ENCODE data around the gene RFX3. TPM values are rescaled to one million over a fixed set of nuclear protein-coding genes. Genes with fewer than 3 reads are reported as not detected.
A peak's percentile ranks its signal among the peaks of the same experiment; 100 is the strongest.

The RFX3 gene
- total RNA-seq, 1 donor from 2014 or later: 1.6 TPM

DNA sequence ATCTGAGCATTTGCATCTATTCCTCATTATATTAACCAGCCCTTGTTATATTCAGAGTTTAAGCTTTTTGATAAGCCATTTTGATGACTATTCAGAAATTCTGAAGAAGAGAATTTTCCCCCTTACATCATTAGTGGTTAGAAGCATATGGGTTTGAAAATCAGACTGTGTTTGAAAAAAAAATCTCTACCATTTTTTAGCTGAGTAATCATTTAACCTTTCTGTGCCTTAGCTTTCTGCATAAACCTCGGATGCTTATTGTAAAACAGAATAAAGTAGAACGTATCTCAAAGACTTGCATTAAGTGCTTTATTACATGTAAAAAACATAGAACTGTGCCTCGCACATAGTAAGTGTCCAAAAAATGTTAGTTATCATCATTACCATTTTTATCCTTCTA is 278.6 kb downstream of the RFX3 start:
- TF ChIP-seq, protein P1, sequence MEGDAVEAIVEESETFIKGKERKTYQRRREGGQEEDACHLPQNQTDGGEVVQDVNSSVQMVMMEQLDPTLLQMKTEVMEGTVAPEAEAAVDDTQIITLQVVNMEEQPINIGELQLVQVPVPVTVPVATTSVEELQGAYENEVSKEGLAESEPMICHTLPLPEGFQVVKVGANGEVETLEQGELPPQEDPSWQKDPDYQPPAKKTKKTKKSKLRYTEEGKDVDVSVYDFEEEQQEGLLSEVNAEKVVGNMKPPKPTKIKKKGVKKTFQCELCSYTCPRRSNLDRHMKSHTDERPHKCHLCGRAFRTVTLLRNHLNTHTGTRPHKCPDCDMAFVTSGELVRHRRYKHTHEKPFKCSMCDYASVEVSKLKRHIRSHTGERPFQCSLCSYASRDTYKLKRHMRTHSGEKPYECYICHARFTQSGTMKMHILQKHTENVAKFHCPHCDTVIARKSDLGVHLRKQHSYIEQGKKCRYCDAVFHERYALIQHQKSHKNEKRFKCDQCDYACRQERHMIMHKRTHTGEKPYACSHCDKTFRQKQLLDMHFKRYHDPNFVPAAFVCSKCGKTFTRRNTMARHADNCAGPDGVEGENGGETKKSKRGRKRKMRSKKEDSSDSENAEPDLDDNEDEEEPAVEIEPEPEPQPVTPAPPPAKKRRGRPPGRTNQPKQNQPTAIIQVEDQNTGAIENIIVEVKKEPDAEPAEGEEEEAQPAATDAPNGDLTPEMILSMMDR (conservative IDR thresholded peaks at IDR 0.05; ENCODE audit: low read depth, low read length): no peak
- no peak overlapping the region for H3K4me3 ChIP-seq (ENCODE audit: low read depth, low read length)

DNA sequence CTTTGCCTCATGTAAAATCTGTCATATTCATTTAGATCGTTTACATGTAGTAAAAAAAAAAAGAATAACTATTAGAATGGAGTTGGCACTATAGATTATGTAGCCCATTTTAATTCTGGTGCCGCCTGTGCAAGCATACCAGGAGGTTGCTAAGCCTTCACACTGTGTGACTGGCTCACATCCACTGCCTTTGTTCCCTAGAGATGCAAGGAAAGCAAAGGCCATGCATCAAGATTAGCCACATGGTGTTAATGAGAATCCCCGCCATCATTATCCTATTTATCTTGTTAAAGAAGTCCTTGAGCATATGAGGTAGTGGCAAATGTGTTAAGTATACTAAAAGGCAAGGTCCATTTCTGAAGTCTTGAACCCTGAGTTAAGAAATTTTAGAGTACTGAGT is 279.6 kb downstream of the RFX3 start:
- DNase-seq (ENCODE audit: low read depth): no peak
- H3K4me3 ChIP-seq (ENCODE audit: low read depth, low read length): no peak overlapping the region

More for the DNA sequence above, 278.6 kb downstream of the RFX3 start:
- no peak for DNase-seq (ENCODE audit: low read depth)

DNA sequence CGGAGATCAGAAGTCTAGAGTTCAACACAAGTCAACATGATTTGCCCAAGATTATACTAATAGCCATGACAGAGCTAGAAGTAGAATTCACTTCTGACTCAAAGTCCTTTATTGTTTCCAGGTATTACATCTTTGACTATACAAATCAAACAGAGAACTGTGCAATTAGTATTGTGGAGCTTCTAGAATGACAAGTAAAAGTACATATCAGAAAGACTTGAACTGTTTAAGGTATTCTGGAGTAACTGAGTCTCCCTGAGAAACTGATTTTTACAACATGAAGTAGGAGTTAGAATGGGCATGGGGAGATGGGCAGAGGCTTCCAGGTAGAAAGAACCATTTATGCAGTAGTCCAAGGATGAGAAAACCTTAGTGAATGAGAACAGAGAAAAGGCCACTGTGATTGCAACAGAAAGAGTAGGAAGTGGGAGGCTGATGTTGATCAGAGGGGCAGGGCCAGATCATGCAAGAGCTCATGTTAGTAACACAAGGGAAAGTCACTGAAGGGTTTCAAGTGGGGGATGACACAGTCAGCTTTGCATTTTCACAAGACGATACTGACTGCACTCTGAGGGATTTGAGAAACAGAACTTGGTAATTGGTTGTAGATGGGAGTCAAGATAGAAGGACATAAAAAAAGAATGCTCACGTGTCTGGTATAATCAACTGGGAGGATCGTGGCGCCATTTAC is 280.7 kb downstream of the RFX3 start:
- TF ChIP-seq, protein P1 (conservative IDR thresholded peaks at IDR 0.05; ENCODE audit: low read depth, low read length): no peak
- no peak overlapping the region for H3K4me3 ChIP-seq (ENCODE audit: low read depth, low read length)
- peak; percentile 15 for DNase-seq (ENCODE audit: low read depth)

More for the DNA sequence above, 279.6 kb downstream of the RFX3 start:
- TF ChIP-seq, protein P1 (conservative IDR thresholded peaks at IDR 0.05; ENCODE audit: low read depth, low read length): no peak

DNA sequence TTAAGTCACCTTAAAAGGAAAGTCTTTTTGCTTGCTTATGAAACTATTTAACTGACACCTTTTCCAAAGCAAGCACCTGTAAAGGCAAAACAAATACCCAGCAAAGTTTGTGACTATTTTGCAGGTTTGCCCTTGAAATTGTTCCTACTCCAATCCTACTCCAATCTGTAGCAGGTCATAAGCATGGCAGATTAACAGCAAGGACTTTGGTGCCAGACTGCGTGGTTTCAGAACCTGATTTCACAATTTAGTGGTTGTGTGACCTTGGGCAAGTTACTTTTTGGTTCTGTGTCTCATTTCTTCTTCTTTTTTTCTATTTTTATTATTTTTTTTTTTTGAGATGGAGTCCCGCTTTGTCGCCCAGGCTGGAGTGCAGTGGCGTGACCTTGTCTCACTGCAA is 282.1 kb downstream of the RFX3 start:
- TF ChIP-seq, protein P1 (conservative IDR thresholded peaks at IDR 0.05; ENCODE audit: low read depth, low read length): no peak
- no peak overlapping the region for H3K4me3 ChIP-seq (ENCODE audit: low read depth, low read length)
- DNase-seq (ENCODE audit: low read depth): no peak

DNA sequence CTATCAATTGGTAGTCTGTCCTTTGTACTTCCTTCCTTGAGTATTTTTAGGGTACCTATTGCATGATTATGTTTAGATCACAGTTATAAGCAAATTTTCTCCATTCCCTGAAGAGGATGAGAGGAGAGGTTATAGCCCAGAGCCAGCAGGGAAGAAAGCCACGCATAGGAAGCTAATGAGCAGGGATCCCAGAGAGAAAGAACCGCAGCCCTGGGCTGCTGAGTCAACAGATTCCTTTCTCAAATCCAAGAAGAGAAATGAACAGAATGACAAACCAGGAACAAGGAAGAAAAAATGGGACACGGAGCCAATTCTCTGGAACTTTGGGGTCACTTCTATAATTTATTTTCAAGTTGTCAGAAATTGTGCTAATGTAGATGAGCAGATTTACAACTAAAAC is 284.5 kb downstream of the RFX3 start:
- TF ChIP-seq, protein P1 (conservative IDR thresholded peaks at IDR 0.05; ENCODE audit: low read depth, low read length): no peak
- DNase-seq (ENCODE audit: low read depth): peak; percentile 3

DNA sequence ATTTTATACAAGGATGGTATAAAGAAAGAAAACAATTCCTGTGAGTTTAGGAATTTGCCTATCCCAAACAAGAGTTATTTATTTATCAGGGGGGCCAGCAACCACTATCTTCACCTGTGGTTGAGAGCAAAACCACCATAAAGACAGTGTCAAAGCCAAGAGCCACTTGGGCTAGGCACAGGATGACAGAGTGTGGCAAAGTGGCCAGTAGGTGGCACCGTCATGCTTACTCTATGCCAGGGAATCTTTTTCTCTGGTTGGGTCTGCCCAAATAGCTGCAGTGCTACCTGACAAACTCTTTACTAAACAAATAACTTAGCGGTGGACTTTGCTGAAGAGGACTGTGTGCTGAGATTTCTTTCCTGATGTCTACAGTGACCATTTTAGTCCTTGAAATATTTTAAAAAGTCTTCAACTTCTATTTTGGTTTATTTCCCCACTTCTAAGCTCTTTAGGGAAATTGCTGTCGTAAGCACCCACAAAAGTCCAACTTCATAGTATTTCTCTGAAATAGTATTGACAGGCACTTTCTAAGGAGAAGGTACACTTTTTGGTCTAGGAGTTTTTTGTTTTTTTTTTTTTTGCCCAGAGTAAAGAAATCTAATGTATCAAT is 285.0 kb downstream of the RFX3 start:
- TF ChIP-seq, protein P1 (conservative IDR thresholded peaks at IDR 0.05; ENCODE audit: low read depth, low read length): peak; percentile 95
- no peak overlapping the region for H3K4me3 ChIP-seq (ENCODE audit: low read depth, low read length)
- DNase-seq (ENCODE audit: low read depth): peak; percentile 19

More for the DNA sequence above, 284.5 kb downstream of the RFX3 start:
- no peak overlapping the region for H3K4me3 ChIP-seq (ENCODE audit: low read depth, low read length)
